Measurements from ENCODE around the gene RPS19BP1. TPM values are rescaled to one million over a fixed set of nuclear protein-coding genes. Genes with fewer than 3 reads are reported as not detected.

Gene RPS19BP1
- total RNA-seq, 1 donor from 2014 or later, result 58.7 TPM

GRCh38 chr22:39515266-39516050 is 17.1 kb downstream of the RPS19BP1 start:
- Mint-ChIP-seq H3K36me3 (ENCODE audit: low read depth, unreplicated experiment) (peaks cover 18% of the 10 kb centered on the region), H3K4me1 (ENCODE audit: low read depth, unreplicated experiment) (peaks cover 6% of the 10 kb centered on the region)
- peak; percentile 55 for FAIRE-seq

DNA sequence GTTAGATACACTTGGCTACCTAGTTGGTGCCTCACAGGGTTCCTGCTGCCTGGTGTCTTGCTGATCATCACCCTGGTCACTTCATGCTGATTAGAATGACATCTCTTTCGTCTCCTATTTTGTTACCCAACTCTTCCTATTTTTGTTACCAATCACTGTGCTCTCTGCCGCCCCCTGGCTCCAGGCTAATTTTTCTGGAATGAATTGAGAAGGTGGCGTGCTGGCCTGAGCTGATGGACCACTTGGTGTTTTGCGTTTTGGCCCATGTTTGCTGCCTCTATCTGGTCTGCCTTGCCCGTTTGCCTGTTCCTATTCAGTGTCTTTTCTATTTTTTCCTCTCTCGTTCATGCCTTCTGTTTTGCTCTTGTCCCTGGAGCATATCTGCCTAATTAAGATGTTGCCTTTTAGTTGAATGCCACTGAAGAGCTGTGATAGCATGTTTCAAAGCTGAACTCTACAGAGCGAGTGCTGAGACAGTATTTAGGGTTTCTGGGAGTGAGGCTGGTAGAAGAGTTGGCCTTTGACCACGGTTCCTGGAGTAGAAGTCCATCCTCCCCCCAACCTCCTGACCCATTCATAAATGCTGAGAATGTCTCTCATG is 18.1 kb downstream of the RPS19BP1 start:
- Histone ChIP-seq H2AFZ (ENCODE audit: low read depth, low read length) (no peak overlapping the region), H3K27ac (ENCODE audit: low read depth, low read length) (no peak overlapping the region), H3K4me3 (ENCODE audit: insufficient read depth, low read depth, low read length) (no peak overlapping the region), H3K9ac (ENCODE audit: low read length) (no peak overlapping the region), H3K79me2 (ENCODE audit: insufficient read depth, low read length) (peaks cover 69% of the 10 kb centered on the region), H3K9me3 (ENCODE audit: insufficient read depth, low read depth, low read length) (no peaks in the 10 kb centered on the region), H3K27me3 (ENCODE audit: insufficient read depth, low read length) (no peaks in the 10 kb centered on the region), H3K36me3 (ENCODE audit: insufficient read depth, low read length) (peaks cover 23% of the 10 kb centered on the region), H4K20me1 (ENCODE audit: insufficient read depth, low read length) (peaks cover 46% of the 10 kb centered on the region), H3K4me2 (ENCODE audit: low read length) (no peak overlapping the region), H3K4me1 (ENCODE audit: insufficient read depth, low read length) (peaks cover 19% of the 10 kb centered on the region)
- H3K4me1 Mint-ChIP-seq (ENCODE audit: low read depth, unreplicated experiment), result peaks cover 6% of the 10 kb centered on the region
- no peaks in the 10 kb centered on the region for H3K27me3 Mint-ChIP-seq (ENCODE audit: low read depth, unreplicated experiment)
- H3K36me3 Mint-ChIP-seq (ENCODE audit: low read depth, unreplicated experiment), result peaks cover 19% of the 10 kb centered on the region
- H3K27ac Mint-ChIP-seq (ENCODE audit: unreplicated experiment), result peak overlapping the region; percentile 43
- H3K4me3 Mint-ChIP-seq (ENCODE audit: unreplicated experiment), result peak overlapping the region; percentile 21
- FAIRE-seq, result no peak
- H3K9me3 Mint-ChIP-seq (ENCODE audit: unreplicated experiment), result no peaks in the 10 kb centered on the region
- TF ChIP-seq, protein P1, sequence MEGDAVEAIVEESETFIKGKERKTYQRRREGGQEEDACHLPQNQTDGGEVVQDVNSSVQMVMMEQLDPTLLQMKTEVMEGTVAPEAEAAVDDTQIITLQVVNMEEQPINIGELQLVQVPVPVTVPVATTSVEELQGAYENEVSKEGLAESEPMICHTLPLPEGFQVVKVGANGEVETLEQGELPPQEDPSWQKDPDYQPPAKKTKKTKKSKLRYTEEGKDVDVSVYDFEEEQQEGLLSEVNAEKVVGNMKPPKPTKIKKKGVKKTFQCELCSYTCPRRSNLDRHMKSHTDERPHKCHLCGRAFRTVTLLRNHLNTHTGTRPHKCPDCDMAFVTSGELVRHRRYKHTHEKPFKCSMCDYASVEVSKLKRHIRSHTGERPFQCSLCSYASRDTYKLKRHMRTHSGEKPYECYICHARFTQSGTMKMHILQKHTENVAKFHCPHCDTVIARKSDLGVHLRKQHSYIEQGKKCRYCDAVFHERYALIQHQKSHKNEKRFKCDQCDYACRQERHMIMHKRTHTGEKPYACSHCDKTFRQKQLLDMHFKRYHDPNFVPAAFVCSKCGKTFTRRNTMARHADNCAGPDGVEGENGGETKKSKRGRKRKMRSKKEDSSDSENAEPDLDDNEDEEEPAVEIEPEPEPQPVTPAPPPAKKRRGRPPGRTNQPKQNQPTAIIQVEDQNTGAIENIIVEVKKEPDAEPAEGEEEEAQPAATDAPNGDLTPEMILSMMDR (IDR thresholded peaks at IDR 0.05; ENCODE audit: insufficient read depth, low read depth, low read length), result peak; percentile 78
- TF ChIP-seq EZH2 (IDR thresholded peaks at IDR 0.05; ENCODE audit: insufficient read depth, low read length), result no peak
- no peak for DNase-seq (ENCODE audit: low read depth)

More at GRCh38 chr22:39515266-39516050, 17.1 kb downstream of the RPS19BP1 start:
- H3K27ac Mint-ChIP-seq (ENCODE audit: unreplicated experiment), result no peak overlapping the region
- no peaks in the 10 kb centered on the region for H3K27me3 Mint-ChIP-seq (ENCODE audit: low read depth, unreplicated experiment)
- no peak overlapping the region for H3K27ac ChIP-seq (ENCODE audit: low read depth, low read length)
- peak overlapping the region; percentile 14 for H3K4me2 ChIP-seq (ENCODE audit: low read length)
- H3K4me3 Mint-ChIP-seq (ENCODE audit: unreplicated experiment), result no peak overlapping the region
- DNase-seq (ENCODE audit: low read depth), result no peak
- H3K36me3 ChIP-seq (ENCODE audit: insufficient read depth, low read length), result peaks cover 23% of the 10 kb centered on the region
- no peaks in the 10 kb centered on the region for H3K27me3 ChIP-seq (ENCODE audit: insufficient read depth, low read length)
- no peaks in the 10 kb centered on the region for H3K9me3 Mint-ChIP-seq (ENCODE audit: unreplicated experiment)
- H3K4me1 ChIP-seq (ENCODE audit: insufficient read depth, low read length), result peaks cover 19% of the 10 kb centered on the region
- no peak overlapping the region for H3K4me3 ChIP-seq (ENCODE audit: insufficient read depth, low read depth, low read length)
- no peak overlapping the region for H2AFZ ChIP-seq (ENCODE audit: low read depth, low read length)
- peak overlapping the region; percentile 16 for H3K9ac ChIP-seq (ENCODE audit: low read length)
- peaks cover 38% of the 10 kb centered on the region for H4K20me1 ChIP-seq (ENCODE audit: insufficient read depth, low read length)
- no peak for TF ChIP-seq EZH2 (IDR thresholded peaks at IDR 0.05; ENCODE audit: insufficient read depth, low read length)
- TF ChIP-seq, protein P1 (IDR thresholded peaks at IDR 0.05; ENCODE audit: insufficient read depth, low read depth, low read length), result no peak
- H3K9me3 ChIP-seq (ENCODE audit: insufficient read depth, low read depth, low read length), result no peaks in the 10 kb centered on the region
- H3K79me2 ChIP-seq (ENCODE audit: insufficient read depth, low read length), result peaks cover 61% of the 10 kb centered on the region

All from astrocyte (in vitro differentiated cells and primary cell).